GM21825 (cell line): Measurements from ENCODE around the gene CCDC127.
"Not testable (repeated sequence)": the region's sequence is repeated elsewhere in the genome, so short reads cannot be mapped to it uniquely, and the experiment has no call there.

Experiments
- ATAC-seq: cut with Tn5 transposase; IDR thresholded peaks from one replicate; pipeline ENCODE4 v1.9.1; 2021; ENCODE audit warnings: mild to moderate bottlenecking, moderate library complexity; ENCODE audit not compliant: unreplicated experiment

CCDC127 gene

GRCh38 chr5:204966-205670 is 12.8 kb downstream of the CCDC127 start:
- no peak for ATAC-seq

DNA sequence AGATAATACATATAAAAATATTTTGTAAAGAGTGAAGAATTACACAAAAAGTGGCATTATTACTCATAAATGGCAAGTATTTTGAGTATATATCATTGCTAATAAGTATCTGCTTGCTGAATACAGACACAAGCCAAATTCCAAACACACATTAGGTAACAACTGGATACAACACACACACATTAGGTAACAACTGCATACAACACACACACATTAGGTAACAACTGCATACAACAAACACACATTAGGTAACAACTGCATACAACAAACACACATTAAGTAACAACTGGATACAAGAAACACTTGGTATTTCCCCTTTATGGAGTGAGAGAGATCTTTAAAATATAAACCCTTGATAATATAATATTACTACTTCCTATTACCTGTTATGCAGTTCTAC is 13.5 kb downstream of the CCDC127 start:
- no peak for ATAC-seq

DNA sequence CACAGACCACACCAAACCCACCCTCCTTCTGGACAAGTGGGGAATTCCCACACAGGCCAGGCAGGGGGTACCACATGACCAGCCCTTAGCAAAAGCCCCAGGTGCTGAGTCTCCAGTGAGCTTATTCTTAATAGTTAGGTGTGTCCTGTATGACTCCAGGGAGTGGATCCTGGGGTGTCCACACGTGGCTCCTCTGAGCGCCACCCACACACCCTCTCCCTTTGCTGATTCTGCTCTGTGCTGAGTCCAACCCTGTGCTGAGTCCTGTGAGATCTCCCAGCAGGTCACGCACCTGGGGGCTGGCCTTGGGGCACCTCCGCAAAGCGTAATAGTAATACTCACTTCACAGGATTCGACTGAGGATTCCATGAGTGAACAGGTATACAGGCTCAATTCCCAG is 14.0 kb downstream of the CCDC127 start:
- ATAC-seq = no peak

DNA sequence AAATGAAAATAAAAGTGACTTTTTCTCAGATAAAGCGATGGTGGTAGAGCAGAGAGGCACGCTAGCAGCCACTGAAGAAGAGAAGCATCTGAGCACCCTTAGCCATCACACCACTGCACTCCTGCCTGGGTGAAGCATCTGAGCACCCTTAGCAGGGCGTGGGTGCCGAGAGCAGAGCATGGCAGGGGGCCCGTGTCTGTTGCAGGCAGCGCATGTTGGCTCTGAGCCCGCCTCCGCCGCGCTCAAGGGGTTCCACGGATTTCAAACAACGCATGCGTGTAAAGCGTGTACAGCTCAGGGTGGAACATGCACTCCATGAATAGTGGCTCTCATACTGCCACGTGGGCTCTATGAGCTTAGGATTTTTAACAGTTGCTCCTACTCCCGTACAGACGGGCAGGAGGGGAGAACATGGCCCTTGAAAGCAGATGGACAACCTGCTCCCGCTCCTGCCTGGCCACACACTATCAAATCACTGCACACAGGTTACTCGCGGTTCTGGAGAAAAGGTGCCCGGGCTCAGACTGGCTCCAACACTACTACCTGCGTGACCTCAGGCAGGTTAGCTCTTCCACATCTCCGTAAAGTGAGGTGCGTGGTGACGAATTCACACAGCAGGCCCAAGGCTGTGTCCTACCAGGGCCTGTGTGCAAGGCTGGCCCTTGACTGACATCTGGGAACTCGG is 14.6 kb downstream of the CCDC127 start:
- no peak for ATAC-seq

- no peak for ATAC-seq
Observed at GRCh38 chr5:201672-202071, 16.3 kb downstream of the CCDC127 start.

GRCh38 chr5:200985-201384 is 17.0 kb downstream of the CCDC127 start:
- ATAC-seq = no peak

DNA sequence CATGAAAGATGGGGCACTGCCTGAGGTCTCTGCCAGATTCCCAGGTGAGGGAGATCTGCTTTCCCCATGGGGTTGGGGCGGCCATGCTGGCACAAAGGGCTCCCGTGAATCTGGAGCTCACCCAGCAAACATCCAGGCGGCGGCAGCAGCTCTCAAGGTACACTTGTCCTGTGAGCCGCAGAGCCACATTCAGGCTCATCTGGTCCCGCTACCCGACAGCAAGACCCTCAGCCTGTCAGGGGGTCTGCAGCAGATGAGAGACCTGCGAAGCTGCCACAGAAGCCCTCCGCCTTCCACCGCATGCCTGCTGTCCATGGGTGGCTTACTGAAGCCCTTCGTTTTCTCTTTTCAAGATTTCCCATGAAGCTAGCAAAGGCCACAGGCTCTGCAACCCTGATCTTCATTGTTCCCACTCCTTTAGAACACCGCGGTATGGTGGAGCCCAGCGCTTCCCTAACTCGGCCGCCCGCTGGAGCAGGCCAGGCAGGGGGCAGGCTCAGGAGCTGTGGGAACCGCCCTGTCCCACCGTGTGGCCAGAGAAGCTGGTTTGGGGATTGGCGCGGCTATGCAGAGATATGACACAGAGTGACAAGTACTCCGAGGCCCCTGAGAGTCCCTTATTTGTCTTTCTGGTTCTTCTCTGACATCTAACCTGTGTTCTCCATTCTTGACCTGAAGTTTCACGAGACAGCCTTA is 17.9 kb downstream of the CCDC127 start:
- no peak for ATAC-seq

DNA sequence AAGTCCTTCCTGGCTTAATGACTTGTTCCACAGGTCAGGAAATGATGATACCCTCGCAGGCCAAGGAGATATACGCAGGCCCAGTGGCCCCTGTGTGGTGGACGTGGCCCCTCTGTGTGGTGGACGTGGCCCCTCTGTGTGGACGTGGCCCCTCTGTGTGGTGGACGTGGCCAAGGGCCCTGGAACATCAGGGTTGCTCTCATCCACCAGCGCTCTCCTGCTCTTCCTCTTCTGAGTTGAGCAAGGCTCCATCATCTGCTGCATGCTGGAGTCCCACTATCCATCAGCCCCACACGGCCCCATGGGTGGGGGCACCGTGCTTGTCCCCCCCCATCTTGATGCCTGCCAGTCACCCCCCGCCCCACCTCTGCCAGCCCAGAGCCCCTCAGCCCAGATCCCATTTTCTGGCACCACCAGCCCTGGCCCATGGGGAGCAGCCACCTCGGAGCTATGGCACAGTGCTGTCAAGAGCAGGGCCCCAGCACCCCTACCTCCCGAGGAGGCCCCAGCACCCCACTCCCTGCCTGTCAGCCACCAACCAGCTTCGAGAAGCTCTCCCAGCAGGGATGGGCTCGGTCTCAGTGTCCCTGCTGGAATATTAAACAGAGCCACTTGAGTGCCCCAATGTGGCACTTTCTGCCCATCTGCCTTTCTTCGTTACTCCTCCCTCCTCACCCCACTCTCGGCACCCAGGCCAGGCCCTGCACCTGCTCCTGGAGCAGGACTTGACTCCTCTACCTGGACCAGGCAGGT is 18.6 kb downstream of the CCDC127 start:
- ATAC-seq = no peak

DNA sequence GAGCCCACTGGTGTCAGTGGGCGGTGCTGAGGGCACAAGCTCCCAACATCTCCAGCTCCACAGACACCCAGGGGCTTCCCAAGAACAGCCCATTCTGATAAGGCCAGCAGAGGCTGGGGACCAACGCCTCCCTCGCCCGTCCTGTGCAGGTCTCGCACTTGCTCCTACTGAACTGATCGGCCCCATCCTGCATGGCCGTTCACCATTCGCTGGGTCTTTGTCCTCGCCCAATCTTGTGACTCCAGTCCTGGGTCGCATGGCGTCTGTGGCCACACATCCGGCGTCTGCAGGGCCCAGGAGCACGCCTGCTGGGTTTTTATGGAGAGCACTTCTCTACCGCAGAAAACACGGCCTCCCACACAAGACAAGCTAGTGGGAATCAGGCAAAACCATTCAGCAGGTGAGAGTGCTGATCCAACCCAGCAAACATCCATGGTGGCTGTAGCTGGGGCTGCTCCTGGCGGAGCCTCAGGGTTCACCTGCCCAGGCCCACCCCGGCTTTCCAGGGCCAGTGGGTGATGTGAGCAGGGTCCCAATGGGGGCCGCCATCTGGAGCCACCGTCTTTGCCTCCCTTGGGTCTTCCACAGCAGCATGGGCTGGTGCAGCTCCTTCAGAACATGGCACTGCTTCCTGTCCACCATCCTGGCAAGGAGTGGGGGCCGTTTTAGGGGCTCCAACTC is 19.3 kb downstream of the CCDC127 start:
- ATAC-seq = no peak

DNA sequence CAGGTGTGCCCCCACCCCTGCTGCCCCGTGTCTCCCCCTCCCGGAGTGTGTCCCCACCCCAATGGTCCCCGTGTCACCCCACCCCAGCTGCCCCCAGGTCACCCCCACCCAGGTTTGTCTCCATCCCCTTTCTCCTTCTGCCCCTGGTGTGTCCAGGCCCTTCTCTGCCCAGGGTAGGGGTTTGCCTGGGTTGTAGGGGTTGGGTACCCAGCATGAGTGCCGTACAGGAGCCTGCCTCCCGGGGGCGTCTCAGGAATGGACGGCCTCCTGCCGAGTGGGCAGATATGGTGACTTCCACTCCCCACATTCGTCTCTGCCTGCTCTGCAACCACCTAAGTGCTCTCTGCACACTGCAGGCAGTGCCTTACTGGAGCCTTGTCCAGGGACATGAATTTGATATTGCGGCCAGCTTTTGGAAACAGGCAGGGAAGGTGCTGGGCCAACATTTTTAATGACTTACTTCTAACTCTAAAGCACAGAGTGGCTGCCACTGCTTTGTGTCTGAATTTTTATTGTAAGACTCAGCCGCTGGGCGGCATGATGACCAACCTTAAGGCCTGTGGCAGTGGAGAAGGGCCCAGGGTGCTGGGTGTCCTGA is 20.0 kb downstream of the CCDC127 start:
- no peak for ATAC-seq

- not testable (repeated sequence) for ATAC-seq
Observed at GRCh38 chr5:197031-197430, 20.9 kb downstream of the CCDC127 start.

GRCh38 chr5:196350-196749 is 21.6 kb downstream of the CCDC127 start:
- no peak for ATAC-seq

- no peak for ATAC-seq
Observed at GRCh38 chr5:195401-196160, 22.4 kb downstream of the CCDC127 start.

GRCh38 chr5:194603-195209 is 23.2 kb downstream of the CCDC127 start:
- ATAC-seq = no peak

DNA sequence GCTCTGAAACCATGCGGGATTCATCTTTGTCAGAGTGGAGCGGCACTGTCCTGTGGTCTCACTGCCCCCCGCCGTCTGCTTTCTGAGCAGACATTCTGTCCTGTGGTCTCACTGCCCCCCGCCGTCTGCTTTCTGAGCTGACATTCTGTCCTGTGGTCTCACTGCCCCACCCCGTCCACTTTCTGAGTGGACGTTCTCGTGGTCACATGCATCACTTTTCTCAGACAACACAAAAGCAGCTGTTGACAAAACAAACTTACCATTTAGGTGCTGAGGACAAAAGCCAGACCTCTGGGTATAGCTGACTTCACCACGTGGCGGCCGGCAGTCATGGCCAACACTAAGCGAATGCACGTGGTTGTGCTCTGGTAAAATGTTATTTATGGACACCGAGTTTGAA is 23.9 kb downstream of the CCDC127 start:
- ATAC-seq = no peak

DNA sequence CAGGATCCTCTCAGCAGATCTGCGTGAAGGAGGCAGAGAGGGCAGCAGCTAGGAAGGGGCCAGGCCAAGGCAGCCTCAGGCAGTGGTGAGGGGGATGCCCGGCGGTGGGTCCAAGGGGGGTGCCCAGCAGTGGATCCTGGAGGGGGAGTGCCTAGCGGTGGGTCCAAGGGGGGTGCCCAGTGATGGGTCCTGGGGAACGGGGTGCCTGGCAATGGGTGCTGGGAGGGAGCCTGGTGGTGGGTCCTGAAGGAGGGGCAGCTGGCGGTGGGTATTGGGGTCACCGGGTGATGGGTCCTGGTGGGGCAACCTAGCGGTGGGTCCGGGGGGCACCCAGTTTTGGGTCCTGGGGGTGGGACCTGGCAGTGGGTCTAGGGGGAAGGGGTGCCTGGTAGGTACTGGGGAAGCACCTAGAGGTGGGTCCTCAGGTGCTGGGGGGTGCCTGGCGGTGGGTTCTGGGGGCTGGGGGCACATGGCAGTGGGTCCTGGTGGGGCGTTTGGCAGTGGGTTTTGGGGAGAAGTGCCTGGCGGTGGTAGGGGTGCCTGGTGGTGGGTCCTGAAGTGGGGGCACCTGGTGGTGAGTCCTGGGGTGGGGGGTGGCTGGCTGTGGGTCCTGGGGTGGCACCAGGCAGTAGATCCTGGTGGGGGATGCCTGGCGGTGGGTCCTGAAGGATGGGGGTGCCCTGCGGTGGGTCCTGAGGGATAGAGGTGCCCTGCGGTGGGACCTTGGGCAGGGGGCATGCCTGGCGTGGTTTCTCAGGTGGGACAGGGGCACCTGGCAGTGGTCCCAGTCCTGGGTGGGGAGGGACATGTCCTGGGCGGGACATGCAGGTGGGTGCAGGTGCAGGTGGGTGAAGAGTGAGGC is 24.8 kb downstream of the CCDC127 start:
- ATAC-seq = no peak

DNA sequence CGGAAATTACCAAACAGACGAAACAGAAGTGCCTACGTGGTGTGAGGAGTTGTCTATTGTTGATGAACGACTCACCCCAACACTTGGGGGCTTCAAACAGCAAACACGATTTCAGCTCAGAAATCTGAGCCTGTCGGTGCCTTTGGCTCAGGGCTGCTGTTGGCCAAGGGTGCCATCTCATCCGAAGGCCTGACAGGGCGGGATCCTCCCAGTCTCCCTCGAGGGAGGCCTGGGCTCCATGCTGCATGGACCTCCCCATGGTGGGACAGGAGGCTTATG is 25.3 kb downstream of the CCDC127 start:
- ATAC-seq = no peak

- no peak for ATAC-seq
Observed at GRCh38 chr5:191949-192690, 25.8 kb downstream of the CCDC127 start.
